GM12878 (cell line): ENCODE results near the gene DCDC2. TPM values are rescaled to one million over a fixed set of nuclear protein-coding genes. Genes with fewer than 3 reads are reported as not detected.

Experiments used
- ATAC-seq: fragments of 200-7000 bp; cut with Tn5 transposase; 3 replicates; pipeline ENCODE4 v1.9.1; 2020; ENCODE audit warnings: mild to moderate bottlenecking, moderate library complexity
- BruUV-seq: library from RNA; stranded (reverse); fragments of 400-500 nt; replicated peaks from 2 replicates; lab custom pipeline; 2021; lab: Mats Ljungman, UMichigan
- CTCF ChIA-PET: fragments of 300-600 bp; sonication (Branson Sonifier 250); formaldehyde crosslinking; extraction: SDS; loops from one replicate; lab custom pipeline; 2021; ENCODE audit warnings: inconsistent platforms; lab: Yijun Ruan, JAX
- POLR2A ChIA-PET: fragments of 350-600 bp; formaldehyde crosslinking; extraction: SDS; loops from one replicate; lab custom pipeline; 2021; ENCODE audit warnings: inconsistent platforms; lab: Charles Lee
- RAD21 ChIA-PET: fragments of 300-600 bp; sonication (Branson Sonifier 250); formaldehyde crosslinking; loops from one replicate; lab custom pipeline; 2023; ENCODE audit warnings: antibody characterized with exemption; ENCODE audit not compliant: unreplicated experiment; lab: Charles Lee
- SMC1A ChIA-PET: fragments of 300-600 bp; sonication (Branson Sonifier 250); formaldehyde crosslinking; loops from one replicate; lab custom pipeline; 2023; ENCODE audit not compliant: unreplicated experiment, uncharacterized antibody; lab: Charles Lee
- DNase-seq: peaks from one replicate; pipeline ENCODE4 v3.0.0-alpha.2; 2011; ENCODE audit warnings: low read depth, low spot score
- FAIRE-seq: peaks from 3 replicates; lab custom pipeline; 2011; peaks lifted over from hg19 to GRCh38; lab: Jason Lieb, UNC
- H2AFZ ChIP-seq: 2 replicates; pipeline ENCODE4 v1.6.0; 2011; ENCODE audit warnings: low read depth, low read length, control low read depth; ENCODE audit not compliant: control insufficient read depth
- H3K27ac ChIP-seq: 2 replicates; pipeline ENCODE4 v1.5.1; 2011; ENCODE audit warnings: control low read depth; ENCODE audit not compliant: control insufficient read depth, insufficient read depth
- H3K27me3 ChIP-seq, 2 experiments: replicated peaks in 1 of 2; 2 replicates each; pipeline versions ENCODE4 v1.6.0 to v1.6.1; 2011; ENCODE audit warnings: low read length in 1 of 2; ENCODE audit not compliant: control insufficient read depth in 2 of 2, insufficient read depth in 2 of 2
- H3K36me3 ChIP-seq, 2 experiments: 2 replicates each; pipeline ENCODE4 v1.5.1; 2011; ENCODE audit warnings: low read length in 1 of 2; ENCODE audit not compliant: control insufficient read depth in 2 of 2, insufficient read depth in 2 of 2
- H3K4me1 ChIP-seq: 2 replicates; pipeline ENCODE4 v1.6.1; 2011; ENCODE audit warnings: mild to moderate bottlenecking, low read length, moderate library complexity, mixed read lengths; ENCODE audit not compliant: control insufficient read depth, insufficient read depth
- H3K4me2 ChIP-seq: 2 replicates; pipeline ENCODE4 v1.6.0; 2011; ENCODE audit warnings: control low read depth; ENCODE audit not compliant: control insufficient read depth, insufficient read depth
- H3K4me3 ChIP-seq: fragments of 200-600 bp; sonication (generic); 2 replicates; pipeline ENCODE4 v1.5.1; 2016
- H3K79me2 ChIP-seq: 2 replicates; pipeline ENCODE4 v1.6.0; 2011; ENCODE audit warnings: low read length; ENCODE audit not compliant: control insufficient read depth, insufficient read depth
- H3K9ac ChIP-seq: 2 replicates; pipeline ENCODE4 v1.8.0; 2011; ENCODE audit warnings: low read length, control low read depth, mixed read lengths; ENCODE audit not compliant: control insufficient read depth, insufficient read depth
- H3K9me3 ChIP-seq: replicated peaks from 3 replicates; pipeline ENCODE4 v1.5.1; 2011; ENCODE audit warnings: mild to moderate bottlenecking, low read length; ENCODE audit not compliant: control insufficient read depth, insufficient read depth
- H4K20me1 ChIP-seq: 2 replicates; pipeline ENCODE4 v1.6.0; 2011; ENCODE audit not compliant: control insufficient read depth, insufficient read depth
- ETV6 ChIP-seq, 2 experiments: fragments of 450-650 bp in 1 of 2; IDR thresholded peaks in 1 of 2; conservative IDR thresholded peaks in 1 of 2; 2 replicates each; pipeline ENCODE4 v1.6.1; 2014; ENCODE audit warnings: antibody characterized with exemption in 1 of 2, borderline replicate concordance in 1 of 2, low read depth in 1 of 2, mild to moderate bottlenecking in 1 of 2, moderate library complexity in 1 of 2
- FOXK2 ChIP-seq: fragments of 450-650 bp; IDR thresholded peaks from 2 replicates; pipeline ENCODE4 v1.6.1; 2017; ENCODE audit warnings: mild to moderate bottlenecking, moderate library complexity
- IRF5 ChIP-seq: fragments of 450-650 bp; IDR thresholded peaks from 2 replicates; pipeline ENCODE4 v1.6.1; 2017; ENCODE audit warnings: borderline replicate concordance
- MLLT1 ChIP-seq: fragments of 450-650 bp; IDR thresholded peaks from 2 replicates; pipeline ENCODE4 v1.6.1; 2016; ENCODE audit warnings: mild to moderate bottlenecking
- MTA3 ChIP-seq: IDR thresholded peaks from 2 replicates; pipeline ENCODE4 v1.6.1; 2012; ENCODE audit warnings: low read length, inconsistent platforms, borderline replicate concordance
- NFYA ChIP-seq: IDR thresholded peaks from 2 replicates; pipeline ENCODE4 v1.6.1; 2011; ENCODE audit warnings: low read depth, mild to moderate bottlenecking, low read length, improper control_type of control experiment, borderline replicate concordance
- RELA ChIP-seq: fragments of 450-650 bp; IDR thresholded peaks from 2 replicates; pipeline ENCODE4 v1.8.0; 2014; ENCODE audit warnings: borderline replicate concordance; ENCODE audit not compliant: partially characterized antibody
- WGBS: methylation state at CpG from one replicate; pipeline ENCODE4 v1.1.6; 2016; ENCODE audit warnings: low lambda C conversion rate; ENCODE audit not compliant: insufficient replicate concordance, insufficient coverage; ENCODE audit errors: missing lambda C conversion rate; 5-methylcytosine and 5-hydroxymethylcytosine counted together
- in situ Hi-C: fragments of 300-500 bp; cut with MboI; formaldehyde crosslinking; loops from 9 replicates; pipeline ENCODE4 v1.14.3; 2018; ENCODE audit warnings: mixed read lengths
- intact Hi-C: fragments of 100-400 bp; cut with micrococcal nuclease; formaldehyde crosslinking; loops from one replicate; pipeline ENCODE4 v1.14.2; 2022; ENCODE audit not compliant: unreplicated experiment
- polyA plus RNA-seq, 11 experiments: library from polyadenylated mRNA; depleted of rRNA in 4 of 11; unstranded in 6 of 11; stranded (reverse) in 5 of 11; fragments of >200 nt; fragmentation: Nextera tagmentation in 4 of 11; fragmentation: Illumina TruSeq in 1 of 11; extraction: Ambion mirVana in 4 of 11; extraction: Trizol in 1 of 11; gene quantifications; 1 replicate in 1 of 11; 2 replicates in 10 of 11; pipeline versions ENCODE4 v1.2.1 to v1.2.3, GENCODE V29; 2011 to 2016; ENCODE audit warnings: inconsistent platforms in 2 of 11, missing spikeins in 2 of 11, low read depth in 1 of 11
- total RNA-seq, 4 experiments: library from RNA; depleted of rRNA in 3 of 4; stranded (reverse); fragments of >200 nt in 3 of 4; fragmentation: Illumina TruSeq in 1 of 4; extraction: Trizol in 1 of 4; gene quantifications; 2 replicates each; pipeline versions ENCODE4 v1.2.1 to v1.2.3, GENCODE V29; 2013 to 2021
- TF ChIP-seq, protein P1 (sequence below): fragments of 450-650 bp; IDR thresholded peaks from 2 replicates; pipeline ENCODE4 v1.6.1; 2016; ENCODE audit warnings: mild to moderate bottlenecking
- TF ChIP-seq, protein P2 (sequence below): IDR thresholded peaks from 2 replicates; pipeline ENCODE4 v1.6.1; 2011; ENCODE audit warnings: low read depth, low read length, improper control_type of control experiment, borderline replicate concordance
- TF ChIP-seq, protein P3 (sequence below): fragments of 450-650 bp; conservative IDR thresholded peaks from 2 replicates; pipeline ENCODE4 v1.6.1; 2017; ENCODE audit warnings: mild to moderate bottlenecking, moderate library complexity

DCDC2 gene
- total and polyA plus RNA-seq, 10 of the 15 experiments (the other 5 are each of a cell fraction or from before 2014, with no cell fraction given) = under 0.01 to 0.03 TPM; not detected in 8

GRCh38 chr6:24186349-24186748 lies 171.5 kb downstream of the DCDC2 start:
- H3K27me3 ChIP-seq = no peaks in the 10 kb centered on the region; a peak in 1 of 4 replicates
- in situ Hi-C loops = no loop called here
- H3K79me2 ChIP-seq = no peaks in the 10 kb centered on the region
- no peaks in the 10 kb centered on the region for H3K4me1 ChIP-seq
- 47% methylated on average over 7 of the region's 7 CpGs for WGBS
- CTCF ChIA-PET = no interaction called here
- no peak overlapping the region for H3K4me2 ChIP-seq
- no peak overlapping the region for H2AFZ ChIP-seq
- RAD21 ChIA-PET = no interaction called here
- BruUV-seq = no TSS peak
- DNase-seq (no peak), FAIRE-seq (no peak)
- H3K36me3 ChIP-seq = no peaks in the 10 kb centered on the region
- H3K4me3 ChIP-seq = no peak overlapping the region
- H4K20me1 ChIP-seq = no peaks in the 10 kb centered on the region
- intact Hi-C loops = no loop called here
- no peak for TF ChIP-seq MTA3
- TF ChIP-seq, protein P1, sequence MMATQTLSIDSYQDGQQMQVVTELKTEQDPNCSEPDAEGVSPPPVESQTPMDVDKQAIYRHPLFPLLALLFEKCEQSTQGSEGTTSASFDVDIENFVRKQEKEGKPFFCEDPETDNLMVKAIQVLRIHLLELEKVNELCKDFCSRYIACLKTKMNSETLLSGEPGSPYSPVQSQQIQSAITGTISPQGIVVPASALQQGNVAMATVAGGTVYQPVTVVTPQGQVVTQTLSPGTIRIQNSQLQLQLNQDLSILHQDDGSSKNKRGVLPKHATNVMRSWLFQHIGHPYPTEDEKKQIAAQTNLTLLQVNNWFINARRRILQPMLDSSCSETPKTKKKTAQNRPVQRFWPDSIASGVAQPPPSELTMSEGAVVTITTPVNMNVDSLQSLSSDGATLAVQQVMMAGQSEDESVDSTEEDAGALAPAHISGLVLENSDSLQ = no peak
- TF ChIP-seq MLLT1 = no peak
- TF ChIP-seq RELA = no peak
- TF ChIP-seq, all 136 proteins: peak for 0
- ChIA-PET POLR2A (no interaction called here), SMC1A (interaction anchor here (1.3 kb wide), 1 partner anchor 11 kb away, joined by 4 read pairs; no protein-coding TSS in a partner anchor)
- no peak for ATAC-seq
- Histone ChIP-seq H3K9ac (no peak overlapping the region), H3K27ac (no peak overlapping the region), H3K9me3 (no peaks in the 10 kb centered on the region)

- no peak for FAIRE-seq
- no peak for ATAC-seq
- intact Hi-C loops = no loop called here
- no peak for TF ChIP-seq FOXK2
- TF ChIP-seq NFYA = no peak
- TF ChIP-seq, protein P2, sequence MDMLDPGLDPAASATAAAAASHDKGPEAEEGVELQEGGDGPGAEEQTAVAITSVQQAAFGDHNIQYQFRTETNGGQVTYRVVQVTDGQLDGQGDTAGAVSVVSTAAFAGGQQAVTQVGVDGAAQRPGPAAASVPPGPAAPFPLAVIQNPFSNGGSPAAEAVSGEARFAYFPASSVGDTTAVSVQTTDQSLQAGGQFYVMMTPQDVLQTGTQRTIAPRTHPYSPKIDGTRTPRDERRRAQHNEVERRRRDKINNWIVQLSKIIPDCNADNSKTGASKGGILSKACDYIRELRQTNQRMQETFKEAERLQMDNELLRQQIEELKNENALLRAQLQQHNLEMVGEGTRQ = no peak
- TF ChIP-seq, protein P3, sequence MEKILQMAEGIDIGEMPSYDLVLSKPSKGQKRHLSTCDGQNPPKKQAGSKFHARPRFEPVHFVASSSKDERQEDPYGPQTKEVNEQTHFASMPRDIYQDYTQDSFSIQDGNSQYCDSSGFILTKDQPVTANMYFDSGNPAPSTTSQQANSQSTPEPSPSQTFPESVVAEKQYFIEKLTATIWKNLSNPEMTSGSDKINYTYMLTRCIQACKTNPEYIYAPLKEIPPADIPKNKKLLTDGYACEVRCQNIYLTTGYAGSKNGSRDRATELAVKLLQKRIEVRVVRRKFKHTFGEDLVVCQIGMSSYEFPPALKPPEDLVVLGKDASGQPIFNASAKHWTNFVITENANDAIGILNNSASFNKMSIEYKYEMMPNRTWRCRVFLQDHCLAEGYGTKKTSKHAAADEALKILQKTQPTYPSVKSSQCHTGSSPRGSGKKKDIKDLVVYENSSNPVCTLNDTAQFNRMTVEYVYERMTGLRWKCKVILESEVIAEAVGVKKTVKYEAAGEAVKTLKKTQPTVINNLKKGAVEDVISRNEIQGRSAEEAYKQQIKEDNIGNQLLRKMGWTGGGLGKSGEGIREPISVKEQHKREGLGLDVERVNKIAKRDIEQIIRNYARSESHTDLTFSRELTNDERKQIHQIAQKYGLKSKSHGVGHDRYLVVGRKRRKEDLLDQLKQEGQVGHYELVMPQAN = no peak
- no peak for TF ChIP-seq IRF5
- TF ChIP-seq ETV6 (conservative IDR thresholded peaks at IDR 0.05 in 1 of 2, IDR thresholded peaks at IDR 0.05 in 1 of 2; ENCODE audit: borderline replicate concordance in 1 of 2, low read depth in 1 of 2) = no peak
Observed at GRCh38 chr6:24183584-24183983, 174.3 kb downstream of the DCDC2 start.

More at GRCh38 chr6:24183584-24183983, 174.3 kb downstream of the DCDC2 start:
- Histone ChIP-seq H4K20me1 (no peaks in the 10 kb centered on the region), H3K4me3 (no peak overlapping the region), H2AFZ (no peak overlapping the region), H3K9ac (no peak overlapping the region), H3K27ac (no peak overlapping the region), H3K4me2 (no peak overlapping the region), H3K9me3 (no peaks in the 10 kb centered on the region), H3K79me2 (no peaks in the 10 kb centered on the region), H3K36me3 (no peaks in the 10 kb centered on the region), H3K27me3 (no peaks in the 10 kb centered on the region; a peak in 1 of 4 replicates), H3K4me1 (no peaks in the 10 kb centered on the region)
- ChIA-PET POLR2A (no interaction called here), SMC1A (no interaction called here), CTCF (no interaction called here), RAD21 (no interaction called here)
- in situ Hi-C loops = no loop called here
- 51% methylated on average over 10 of the region's 10 CpGs for WGBS
- no TSS peak for BruUV-seq
- no peak for DNase-seq
